Glutamatergic neuron (in vitro differentiated cells): ENCODE measurements around the gene POLR1G. TPM values are rescaled to one million over a fixed set of nuclear protein-coding genes. Genes with fewer than 3 reads are reported as not detected.

ENCODE experiments used
- DNase-seq: peaks from one replicate; pipeline ENCODE4 v3.0.0; 2022
- H3K27ac Mint-ChIP-seq: one replicate; pipeline ENCODE4 v1.8.0; 2020; ENCODE audit warnings: mild to moderate bottlenecking, mixed read lengths, inconsistent platforms; ENCODE audit not compliant: unreplicated experiment
- H3K27me3 Mint-ChIP-seq: one replicate; pipeline ENCODE4 v1.8.0; 2020; ENCODE audit warnings: mild to moderate bottlenecking, moderate library complexity, mixed read lengths, inconsistent platforms; ENCODE audit not compliant: unreplicated experiment
- H3K36me3 Mint-ChIP-seq: one replicate; pipeline ENCODE4 v1.8.0; 2020; ENCODE audit warnings: mild to moderate bottlenecking, mixed read lengths, inconsistent platforms; ENCODE audit not compliant: unreplicated experiment
- H3K4me1 Mint-ChIP-seq: one replicate; pipeline ENCODE4 v1.8.0; 2020; ENCODE audit warnings: mild to moderate bottlenecking, low read depth, mixed read lengths, inconsistent platforms; ENCODE audit not compliant: unreplicated experiment
- H3K4me3 Mint-ChIP-seq: one replicate; pipeline ENCODE4 v1.8.0; 2020; ENCODE audit warnings: mild to moderate bottlenecking, mixed read lengths, inconsistent platforms; ENCODE audit not compliant: unreplicated experiment
- H3K9me3 Mint-ChIP-seq: one replicate; pipeline ENCODE4 v1.8.0; 2020; ENCODE audit warnings: mild to moderate bottlenecking, moderate library complexity, mixed read lengths, inconsistent platforms; ENCODE audit not compliant: unreplicated experiment
- total RNA-seq: library from RNA; stranded (reverse); fragmentation: NEBNext Ultra II Directional; extraction: Animal tissue kit (Norgen Biotek cat#: 25700); gene quantifications from one replicate; pipeline ENCODE4 v1.2.1, GENCODE V29; 2021; ENCODE audit not compliant: unreplicated experiment
- TF ChIP-seq, protein P1 (sequence below): fragments of 200-600 bp; sonication (generic); IDR thresholded peaks from one replicate; pipeline ENCODE4 v1.5.0; 2021; ENCODE audit not compliant: partially characterized antibody, unreplicated experiment

Gene POLR1G
- total RNA-seq, 1 donor from 2014 or later, result 4.3 TPM

DNA sequence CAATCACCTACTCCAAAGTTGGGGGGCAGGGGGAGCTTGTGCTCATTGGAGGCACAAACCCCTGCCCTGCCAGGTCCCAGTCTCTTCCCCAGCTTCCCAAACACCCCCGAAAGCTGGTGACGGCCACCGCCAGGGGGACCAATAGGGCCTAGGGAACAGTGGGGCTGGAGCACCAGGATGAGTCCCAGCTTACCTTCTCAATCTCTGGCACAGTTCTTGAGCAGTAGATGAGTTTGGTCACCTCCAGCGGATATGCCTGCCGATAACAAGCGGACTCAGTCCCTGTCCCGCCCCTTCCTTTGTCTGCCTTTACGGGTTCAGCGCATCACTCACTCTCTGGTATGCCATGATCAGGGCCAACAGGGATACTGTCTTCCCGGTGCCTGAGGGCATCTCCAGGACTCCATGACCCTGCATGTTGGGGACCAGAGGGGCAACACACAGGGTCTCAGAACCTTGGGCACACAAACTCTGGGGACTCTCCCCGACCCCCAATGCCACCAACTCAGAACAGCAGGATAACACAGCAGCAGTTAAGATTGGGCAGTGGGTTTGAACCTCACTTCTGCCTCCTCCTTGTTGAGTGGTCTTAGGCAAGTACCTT, 37.6 kb upstream of the POLR1G start:
- Mint-ChIP-seq H3K27me3 (no peaks in the 10 kb centered on the region), H3K36me3 (no peaks in the 10 kb centered on the region), H3K4me3 (peak overlapping the region; percentile 59), H3K9me3 (peaks cover 2% of the 10 kb centered on the region), H3K4me1 (peaks cover 3% of the 10 kb centered on the region), H3K27ac (no peak overlapping the region)
- TF ChIP-seq, protein P1, sequence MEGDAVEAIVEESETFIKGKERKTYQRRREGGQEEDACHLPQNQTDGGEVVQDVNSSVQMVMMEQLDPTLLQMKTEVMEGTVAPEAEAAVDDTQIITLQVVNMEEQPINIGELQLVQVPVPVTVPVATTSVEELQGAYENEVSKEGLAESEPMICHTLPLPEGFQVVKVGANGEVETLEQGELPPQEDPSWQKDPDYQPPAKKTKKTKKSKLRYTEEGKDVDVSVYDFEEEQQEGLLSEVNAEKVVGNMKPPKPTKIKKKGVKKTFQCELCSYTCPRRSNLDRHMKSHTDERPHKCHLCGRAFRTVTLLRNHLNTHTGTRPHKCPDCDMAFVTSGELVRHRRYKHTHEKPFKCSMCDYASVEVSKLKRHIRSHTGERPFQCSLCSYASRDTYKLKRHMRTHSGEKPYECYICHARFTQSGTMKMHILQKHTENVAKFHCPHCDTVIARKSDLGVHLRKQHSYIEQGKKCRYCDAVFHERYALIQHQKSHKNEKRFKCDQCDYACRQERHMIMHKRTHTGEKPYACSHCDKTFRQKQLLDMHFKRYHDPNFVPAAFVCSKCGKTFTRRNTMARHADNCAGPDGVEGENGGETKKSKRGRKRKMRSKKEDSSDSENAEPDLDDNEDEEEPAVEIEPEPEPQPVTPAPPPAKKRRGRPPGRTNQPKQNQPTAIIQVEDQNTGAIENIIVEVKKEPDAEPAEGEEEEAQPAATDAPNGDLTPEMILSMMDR, result no peak
- DNase-seq, result no peak

GRCh38 chr19:45370410-45371204, 35.8 kb upstream of the POLR1G start, which contains the start of gene ERCC2:
Gene ERCC2, minus strand, starts transcription at chr19:45370573. Its CDS starts 33 bp downstream, at chr19:45370540.
- Mint-ChIP-seq H3K4me3 (peak within 1 kb of the TSS; percentile 90), H3K27me3 (no peaks in the 10 kb centered on the region), H3K4me1 (peaks cover 3% of the 10 kb centered on the region), H3K27ac (peak within 1 kb of the TSS; percentile 94), H3K9me3 (peaks cover 2% of the 10 kb centered on the region), H3K36me3 (no peaks in the 10 kb centered on the region)
- TF ChIP-seq, protein P1, result no peak
- peak; percentile 100 for DNase-seq

DNA sequence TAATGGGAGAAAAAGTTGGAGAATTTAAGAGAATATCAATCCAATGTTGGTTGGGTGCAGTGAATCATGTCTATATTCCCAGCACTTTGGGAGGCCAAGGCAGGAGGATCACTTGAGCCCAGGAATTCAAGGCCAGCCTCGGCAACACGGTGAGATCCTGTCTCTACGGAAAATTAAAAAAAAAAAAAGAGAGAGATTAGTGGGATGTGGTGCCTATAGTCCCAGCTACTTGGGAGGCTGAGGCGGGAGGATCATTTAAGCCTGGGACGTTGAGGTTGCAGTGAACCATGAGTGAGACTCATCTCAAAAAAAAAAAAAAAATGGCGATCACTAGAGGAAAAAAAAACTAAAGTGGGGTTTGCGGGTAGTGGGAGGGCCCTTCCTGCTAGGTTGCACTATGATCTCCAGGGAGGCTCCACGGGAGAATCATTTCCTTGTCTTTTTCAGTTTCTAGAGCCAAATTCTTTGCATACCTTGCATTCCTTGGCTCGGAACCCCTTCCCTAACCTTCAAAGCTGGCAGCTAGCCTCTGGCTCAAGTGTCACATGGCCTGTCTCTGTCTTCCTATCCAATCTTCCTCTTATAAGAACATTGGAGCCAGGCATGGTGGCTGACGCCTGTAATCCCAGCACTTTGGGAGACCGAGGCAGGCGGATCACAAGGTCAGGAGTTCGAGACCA, 30.3 kb upstream of the POLR1G start:
- Mint-ChIP-seq H3K36me3 (no peaks in the 10 kb centered on the region), H3K9me3 (no peaks in the 10 kb centered on the region), H3K27me3 (no peaks in the 10 kb centered on the region), H3K4me1 (no peaks in the 10 kb centered on the region), H3K27ac (no peak overlapping the region), H3K4me3 (no peak overlapping the region)
- DNase-seq, result no peak
- TF ChIP-seq, protein P1, result no peak

- H3K9me3 Mint-ChIP-seq, result no peaks in the 10 kb centered on the region
- TF ChIP-seq, protein P1, result no peak
- H3K4me3 Mint-ChIP-seq, result no peak overlapping the region
Measured at GRCh38 chr19:45380107-45380506, 26.3 kb upstream of the POLR1G start.

More at GRCh38 chr19:45380107-45380506, 26.3 kb upstream of the POLR1G start:
- H3K36me3 Mint-ChIP-seq, result no peaks in the 10 kb centered on the region
- no peaks in the 10 kb centered on the region for H3K4me1 Mint-ChIP-seq
- no peak overlapping the region for H3K27ac Mint-ChIP-seq
- DNase-seq, result no peak
- H3K27me3 Mint-ChIP-seq, result peaks cover 4% of the 10 kb centered on the region
